ENCODE results near the gene EIF1.
"Not testable (repeated sequence)": the region's sequence is repeated elsewhere in the genome, so short reads cannot be mapped to it uniquely, and the experiment has no call there.

EIF1 gene

DNA sequence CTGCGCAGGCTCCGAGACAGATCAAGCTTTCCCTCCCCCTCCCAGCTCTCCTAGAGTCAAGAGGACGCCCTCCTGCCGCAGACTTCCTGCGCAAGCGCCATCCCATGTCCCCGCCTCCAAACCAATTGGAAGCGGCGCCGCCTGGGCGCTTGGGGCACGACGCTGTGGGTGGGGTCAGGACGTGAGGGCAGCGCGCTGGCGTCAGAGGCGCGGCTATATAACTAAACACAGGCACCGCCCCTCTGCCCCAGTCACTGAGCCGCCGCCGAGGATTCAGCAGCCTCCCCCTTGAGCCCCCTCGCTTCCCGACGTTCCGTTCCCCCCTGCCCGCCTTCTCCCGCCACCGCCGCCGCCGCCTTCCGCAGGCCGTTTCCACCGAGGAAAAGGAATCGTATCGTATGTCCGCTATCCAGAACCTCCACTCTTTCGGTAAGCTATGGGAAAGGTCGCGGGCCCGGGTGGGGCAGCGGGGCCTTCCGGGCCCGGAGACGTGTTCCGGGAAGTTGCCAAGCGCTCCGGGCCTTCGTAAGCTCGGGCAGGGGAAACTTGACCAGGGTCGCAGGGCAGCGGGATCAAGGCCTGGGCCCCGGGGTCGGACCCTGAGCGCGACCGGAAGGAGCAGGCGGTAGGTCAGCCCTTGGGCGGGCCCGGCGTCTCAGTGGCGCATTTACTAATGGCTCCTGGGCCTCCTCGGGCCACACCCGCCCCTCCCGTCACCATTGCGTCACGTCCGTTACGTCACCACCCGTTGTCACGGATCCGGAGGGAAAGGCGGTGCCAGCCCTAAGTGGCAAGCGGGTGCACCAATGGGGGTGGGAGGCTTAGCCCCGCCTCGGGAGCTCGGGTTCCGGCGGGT is at the start of gene EIF1:
Gene EIF1 (plus strand): TSS at position 245 of the 856 bp plus-strand sequence. CDS start 154 bp downstream, at position 399.
- peaks cover 0 to 13% (median 10%) of the 10 kb centered on the region in 11 experiments; a peak in 12 of 22 replicates for H3K9me3 ChIP-seq (replicated peaks in 1 of 11)
- TF ChIP-seq Cebpa-rat (IDR thresholded peaks at IDR 0.05), result peak in 10 of 11 experiments; percentile 23 to 86 (median 64); a peak in 14 of 22 replicates

GRCh38 chr17:41638941-41639340 is 49.7 kb upstream of the EIF1 start:
- H4K20me1 ChIP-seq, result no peaks in the 10 kb centered on the region; a peak in 3 of 22 replicates
- no peak overlapping the region for H3K27ac ChIP-seq
- H3K36me3 ChIP-seq, result no peaks in the 10 kb centered on the region
- no peak overlapping the region for H3K9ac ChIP-seq
- H3K4me1 ChIP-seq, result peaks cover 0 to 5% (median 0%) of the 10 kb centered on the region in 10 experiments; a peak in 3 of 20 replicates
- no peaks in the 10 kb centered on the region for H3K9me3 ChIP-seq (replicated peaks in 1 of 11)
- H3K4me3 ChIP-seq, result no peak overlapping the region
- TF ChIP-seq Cebpa-rat (IDR thresholded peaks at IDR 0.05), result no peak
- peak overlapping the region in 1 of 11 experiments; percentile 32; a peak in 1 of 22 replicates for H3K4me2 ChIP-seq
- no peaks in the 10 kb centered on the region for H3K27me3 ChIP-seq

More for the DNA sequence above, at the start of gene EIF1:
- peak within 1 kb of the TSS; percentile 75 to 98 (median 89) for H3K4me2 ChIP-seq
- peaks cover 21 to 40% (median 28%) of the 10 kb centered on the region in 10 experiments for H3K4me1 ChIP-seq
- peaks cover 45 to 47% (median 46%) of the 10 kb centered on the region in 11 experiments for H3K36me3 ChIP-seq
- H3K9ac ChIP-seq, result peak within 1 kb of the TSS; percentile 98 to 100 (median 99)
- peaks cover 44 to 51% (median 48%) of the 10 kb centered on the region in 11 experiments for H4K20me1 ChIP-seq
- peak within 1 kb of the TSS; percentile 69 to 98 (median 89) for H3K4me3 ChIP-seq
- H3K27ac ChIP-seq, result peak within 1 kb of the TSS; percentile 98 to 100 (median 99)
- H3K27me3 ChIP-seq, result no peaks in the 10 kb centered on the region

- TF ChIP-seq Cebpa-rat (IDR thresholded peaks at IDR 0.05), result no peak
- Histone ChIP-seq H3K27ac (no peak overlapping the region), H3K9ac (no peak overlapping the region), H3K4me2 (no peak overlapping the region), H3K9me3 (replicated peaks in 1 of 11) (no peaks in the 10 kb centered on the region), H4K20me1 (no peaks in the 10 kb centered on the region; a peak in 2 of 22 replicates), H3K27me3 (no peaks in the 10 kb centered on the region), H3K4me1 (peaks cover 0 to 9% (median 2%) of the 10 kb centered on the region in 10 experiments; a peak in 11 of 20 replicates), H3K36me3 (no peaks in the 10 kb centered on the region), H3K4me3 (no peak overlapping the region)
Measured at GRCh38 chr17:41639492-41640473, 48.9 kb upstream of the EIF1 start.

GRCh38 chr17:41640596-41640995 is 48.1 kb upstream of the EIF1 start:
- H3K9ac ChIP-seq; H4K20me1 ChIP-seq; H3K27ac ChIP-seq; H3K9me3 ChIP-seq (replicated peaks in 1 of 11); H3K4me3 ChIP-seq; H3K27me3 ChIP-seq; H3K4me2 ChIP-seq; H3K36me3 ChIP-seq: not testable (repeated sequence)
- peaks cover 0 to 17% (median 10%) of the 10 kb centered on the region in 10 experiments; a peak in 15 of 20 replicates for H3K4me1 ChIP-seq

GRCh38 chr17:41642252-41643156 is 46.2 kb upstream of the EIF1 start:
- no peaks in the 10 kb centered on the region for H3K36me3 ChIP-seq
- no peak overlapping the region for H3K4me3 ChIP-seq
- no peak for TF ChIP-seq Cebpa-rat (IDR thresholded peaks at IDR 0.05)

DNA sequence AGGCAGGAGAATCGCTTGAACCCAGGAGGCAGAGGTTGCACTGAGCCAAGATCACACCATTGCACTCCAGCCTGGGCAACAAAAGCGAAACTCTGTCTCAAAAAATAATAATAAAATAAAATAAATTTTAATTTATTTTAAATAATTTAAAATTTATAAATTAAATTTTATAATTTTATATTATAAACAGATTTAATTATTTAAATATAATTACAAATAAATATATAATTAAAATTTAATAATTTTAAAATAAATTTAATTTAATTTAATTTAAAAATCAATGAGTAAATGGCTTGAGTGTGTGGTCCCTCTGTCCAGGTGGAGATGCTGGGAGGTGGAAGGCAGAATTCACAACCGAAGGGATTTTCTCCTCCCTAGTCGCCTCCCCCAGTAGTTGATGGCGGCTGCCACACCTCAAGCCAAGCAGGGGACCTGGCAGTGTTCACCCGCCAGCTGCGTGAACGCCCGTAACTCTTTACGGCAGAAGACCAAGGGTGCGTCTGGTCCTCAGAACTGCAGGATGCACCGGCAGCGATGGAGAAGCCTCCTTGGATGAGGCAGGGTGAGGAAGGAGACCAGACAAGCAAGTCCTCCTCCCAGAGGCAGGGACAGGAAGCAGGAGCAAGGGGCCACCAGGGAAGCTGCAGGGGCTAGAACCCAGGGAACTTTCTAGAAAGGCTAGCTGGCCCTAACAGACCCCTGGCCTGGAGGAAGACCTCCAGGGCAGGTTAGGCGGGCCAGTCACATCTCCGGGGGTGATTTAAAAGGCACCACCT is 41.5 kb upstream of the EIF1 start:
- H3K27me3 ChIP-seq, result no peaks in the 10 kb centered on the region
- no peak overlapping the region for H3K4me3 ChIP-seq
- no peaks in the 10 kb centered on the region for H3K36me3 ChIP-seq
- no peak overlapping the region for H3K9ac ChIP-seq
- no peaks in the 10 kb centered on the region for H3K9me3 ChIP-seq (replicated peaks in 1 of 11)
- H3K27ac ChIP-seq, result no peak overlapping the region
- H3K4me1 ChIP-seq, result peaks cover 12 to 44% (median 30%) of the 10 kb centered on the region in 10 experiments; a peak in 19 of 20 replicates
- H4K20me1 ChIP-seq, result no peaks in the 10 kb centered on the region
- peak overlapping the region; percentile 88 to 100 (median 96); a peak in 21 of 22 replicates for H3K4me2 ChIP-seq
- TF ChIP-seq Cebpa-rat (IDR thresholded peaks at IDR 0.05), result no peak

More at GRCh38 chr17:41642252-41643156, 46.2 kb upstream of the EIF1 start:
- Histone ChIP-seq H3K9ac (no peak overlapping the region), H3K9me3 (replicated peaks in 1 of 11) (no peaks in the 10 kb centered on the region), H3K4me2 (no peak overlapping the region), H4K20me1 (no peaks in the 10 kb centered on the region; a peak in 1 of 22 replicates), H3K4me1 (peaks cover 0 to 27% (median 17%) of the 10 kb centered on the region in 10 experiments; a peak in 15 of 20 replicates), H3K27ac (no peak overlapping the region), H3K27me3 (no peaks in the 10 kb centered on the region)

GRCh38 chr17:41647940-41648410 is 40.7 kb upstream of the EIF1 start:
- Histone ChIP-seq H4K20me1 (no peaks in the 10 kb centered on the region), H3K36me3 (no peaks in the 10 kb centered on the region), H3K4me2 (peak overlapping the region; percentile 88 to 100 (median 96)), H3K9me3 (replicated peaks in 1 of 11) (no peaks in the 10 kb centered on the region), H3K9ac (peak overlapping the region in 10 of 11 experiments; percentile 38 to 68 (median 50); a peak in 20 of 22 replicates), H3K27ac (no peak overlapping the region; a peak in 1 of 22 replicates), H3K27me3 (no peaks in the 10 kb centered on the region), H3K4me3 (peak overlapping the region; percentile 41 to 69 (median 53)), H3K4me1 (peaks cover 12 to 44% (median 30%) of the 10 kb centered on the region in 10 experiments; a peak in 19 of 20 replicates)
- TF ChIP-seq Cebpa-rat (IDR thresholded peaks at IDR 0.05), result no peak
